C1 segment of cervical spinal cord (tissue), 14 donors: ENCODE results near the gene TMOD2.
A peak's percentile ranks its signal among the peaks of the same experiment; 100 is the strongest.
"Not testable (repeated sequence)": the region's sequence is repeated elsewhere in the genome, so short reads cannot be mapped to it uniquely, and the experiment has no call there.

Source experiments
- DNase-seq, 14 donors: peaks; one replicate each; lab custom pipeline; 2025; lab: John Stamatoyannopoulos, UW

TMOD2 gene

DNA sequence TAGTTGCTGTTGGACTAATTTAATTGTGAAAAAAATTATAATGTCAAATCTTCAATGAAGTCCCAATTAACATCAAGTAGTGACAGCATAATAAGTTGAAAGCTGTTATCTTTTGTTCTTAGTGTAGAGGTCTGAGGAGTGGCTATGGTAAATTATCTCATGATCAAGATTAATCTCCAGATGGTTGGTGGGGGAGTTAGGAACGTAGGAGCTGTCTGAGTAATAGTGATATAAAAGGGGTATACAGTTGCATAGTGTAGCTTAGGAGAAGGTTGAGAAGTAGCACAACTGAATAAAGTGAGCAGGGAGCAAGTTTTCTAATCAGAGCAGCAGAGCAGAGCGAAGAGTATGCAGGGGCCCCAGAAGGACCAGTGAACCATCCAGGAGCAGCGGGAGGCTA lies 19.5 kb downstream of the TMOD2 start:
- no peak for DNase-seq

DNA sequence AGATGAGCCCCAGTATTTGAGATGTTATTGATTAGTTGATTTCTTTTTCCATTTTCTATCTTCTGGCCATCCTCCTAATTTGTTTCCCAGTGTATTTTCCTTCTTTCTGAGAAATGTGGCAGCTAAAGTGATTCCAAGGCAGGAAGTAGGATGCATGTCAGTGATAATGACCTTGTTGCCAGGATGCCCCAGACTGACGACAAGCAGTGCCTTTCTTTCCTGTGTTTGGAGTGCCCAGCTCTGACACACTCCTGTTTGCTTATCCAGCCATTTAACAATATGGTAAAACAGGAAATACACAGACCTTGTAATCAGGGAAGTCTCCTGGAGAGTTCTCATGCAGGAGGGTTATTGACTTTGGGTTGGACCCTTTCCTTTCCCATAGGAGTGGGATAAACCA lies 20.4 kb downstream of the TMOD2 start:
- DNase-seq = no peak

GRCh38 chr15:51774916-51775315 lies 23.5 kb downstream of the TMOD2 start:
- no peak for DNase-seq

DNA sequence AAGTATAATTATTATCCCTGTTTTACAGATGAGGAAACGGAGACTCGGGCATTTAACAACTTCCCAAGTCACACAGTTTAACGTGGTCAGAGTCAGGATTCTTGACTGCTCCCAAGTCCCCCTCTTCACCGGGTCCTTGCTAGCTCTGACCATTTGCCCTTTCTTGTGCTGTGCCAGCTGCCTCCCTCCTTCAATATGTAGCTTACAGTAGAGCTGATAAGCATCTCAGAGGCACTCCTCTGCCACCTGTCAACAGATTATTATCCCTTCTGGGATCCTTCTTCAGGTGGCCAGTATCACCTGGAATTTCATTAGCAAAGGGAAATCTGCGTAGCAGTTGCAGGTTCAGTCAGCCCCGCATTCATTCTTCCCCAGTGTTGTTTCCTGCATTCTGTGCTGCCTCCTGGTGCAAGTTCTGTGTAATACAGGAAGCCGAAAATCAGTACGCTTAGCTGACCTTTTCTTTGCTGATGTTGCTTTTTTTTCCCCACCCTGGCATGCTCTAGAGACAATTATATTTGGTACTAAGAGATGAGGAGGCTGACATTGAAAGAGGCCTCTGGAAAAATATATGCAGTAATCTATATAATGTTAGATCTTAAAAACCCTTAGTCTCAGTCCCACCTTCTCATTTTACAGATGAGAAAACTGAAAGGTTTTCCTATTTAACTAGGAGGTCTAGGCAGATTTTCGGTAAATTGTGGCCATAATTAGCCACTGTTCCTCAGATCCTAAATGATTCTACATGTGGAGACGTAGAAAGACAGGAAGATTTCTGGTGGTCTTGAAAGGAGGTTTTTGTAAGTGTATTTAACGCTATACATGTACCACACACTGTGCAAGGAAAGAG lies 24.8 kb downstream of the TMOD2 start:
- DNase-seq = peak in 9 of 14 donors; percentile 8 to 48 (median 23)

DNA sequence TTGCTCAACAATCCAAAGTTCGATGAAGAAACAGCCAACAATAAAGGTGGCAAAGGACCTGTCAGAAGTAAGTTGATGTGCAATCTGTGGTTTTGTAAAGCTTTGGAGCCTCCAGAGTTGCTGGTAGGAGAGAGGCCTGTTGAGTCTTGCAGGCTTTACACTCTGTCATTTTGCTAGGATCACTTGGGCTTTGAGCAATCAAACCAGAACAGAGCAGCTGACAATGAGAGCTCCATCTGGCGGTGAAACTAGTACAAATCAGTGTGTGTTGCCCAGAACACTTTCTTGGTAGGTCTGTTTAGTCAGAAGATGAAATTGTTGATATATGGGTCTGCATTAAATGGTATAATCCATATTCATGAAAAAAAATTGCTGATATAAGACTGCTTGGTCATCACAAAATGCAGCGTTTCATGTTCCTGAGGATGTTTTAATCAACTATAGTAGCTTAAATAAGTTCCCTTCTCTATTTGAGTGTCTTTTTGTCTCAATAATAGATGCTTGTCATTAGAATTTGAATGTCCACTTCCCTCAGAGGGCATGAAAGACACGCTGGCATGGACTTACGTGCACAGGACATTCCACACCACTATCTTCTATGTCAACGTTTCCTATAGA lies 25.7 kb downstream of the TMOD2 start:
- peak in 10 of 14 donors; percentile 11 to 63 (median 38) for DNase-seq

- DNase-seq = no peak
Measured at GRCh38 chr15:51780636-51781035, 29.2 kb downstream of the TMOD2 start.

DNA sequence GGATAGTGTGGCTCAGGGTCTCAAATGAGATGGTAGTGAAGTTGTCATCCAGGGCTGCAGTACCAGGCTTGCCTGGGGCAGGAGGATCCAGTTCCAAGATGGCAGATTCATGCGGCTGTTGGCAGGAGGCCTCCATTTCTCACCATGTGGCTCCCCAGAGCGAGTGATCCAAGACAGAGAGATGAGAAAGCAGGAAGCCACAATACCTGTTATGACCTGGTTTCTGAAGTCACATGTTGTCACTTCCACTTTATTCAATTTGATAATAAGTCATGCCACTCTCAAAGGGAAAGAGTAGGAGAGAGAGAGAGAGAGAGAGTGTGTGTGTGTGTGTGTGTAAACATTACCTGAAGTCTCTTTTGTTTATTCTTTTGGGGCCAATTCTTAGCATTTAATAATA lies 30.1 kb downstream of the TMOD2 start:
- no peak for DNase-seq

DNA sequence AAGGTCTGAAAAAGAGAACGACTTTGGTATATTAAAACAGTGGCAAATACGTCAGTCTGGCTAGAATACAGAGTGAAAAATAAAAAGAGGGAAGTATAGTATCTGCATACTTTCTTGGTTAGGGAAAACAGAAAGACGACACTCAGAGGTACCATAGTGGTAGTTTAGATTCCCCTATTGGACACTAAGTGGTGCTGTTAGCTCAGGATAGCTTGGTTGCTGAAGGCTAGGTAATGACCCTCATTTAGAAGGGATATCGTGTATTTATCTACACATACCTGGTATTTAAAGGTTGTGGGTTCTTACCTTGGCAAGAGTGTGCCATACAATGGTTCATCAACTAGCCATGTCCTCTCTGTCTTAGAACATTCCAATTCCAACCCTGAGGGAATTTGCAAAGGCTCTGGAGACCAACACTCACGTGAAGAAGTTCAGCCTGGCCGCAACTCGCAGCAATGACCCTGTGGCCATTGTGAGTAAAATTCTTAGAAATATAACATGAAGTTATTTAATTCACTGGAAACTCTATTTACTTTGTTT lies 31.0 kb downstream of the TMOD2 start:
- DNase-seq = no peak

DNA sequence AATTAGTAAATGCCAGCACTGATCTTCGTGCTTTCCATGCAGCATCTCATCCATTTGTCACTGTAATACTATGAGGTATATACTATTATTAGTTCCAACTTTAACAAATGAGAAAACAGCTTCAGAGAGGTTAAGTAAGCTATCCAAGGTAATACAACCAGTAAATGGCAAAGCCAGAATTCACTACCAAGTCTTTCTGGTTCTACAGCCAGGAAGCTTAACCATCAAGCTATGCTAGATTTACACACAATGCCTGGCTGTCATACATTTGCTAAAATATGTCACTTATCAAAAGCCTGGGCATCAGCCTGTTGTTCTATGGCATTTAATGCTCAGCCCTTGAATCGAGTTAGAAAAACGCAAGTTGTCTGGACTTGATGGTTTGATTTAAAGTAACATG lies 32.6 kb downstream of the TMOD2 start:
- DNase-seq = no peak

DNA sequence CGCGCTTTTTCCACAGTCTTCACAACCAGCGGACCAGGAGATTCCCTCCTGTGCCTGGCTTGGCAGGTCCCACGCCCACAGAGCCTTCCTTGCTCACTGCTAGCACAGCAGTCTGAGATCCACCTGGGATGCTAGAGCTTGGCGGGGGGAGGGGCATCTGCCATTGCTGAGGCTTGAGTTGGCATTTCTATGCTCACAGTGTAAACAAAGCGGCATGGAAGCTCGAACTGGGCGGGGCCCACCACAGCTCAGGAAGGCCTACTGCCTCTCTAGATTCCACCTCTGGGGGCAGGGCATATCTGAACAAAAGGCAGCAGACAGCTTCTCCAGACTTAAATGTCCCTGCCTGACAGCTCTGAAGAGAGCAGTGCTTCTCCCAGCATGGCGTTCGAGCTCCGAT lies 35.7 kb downstream of the TMOD2 start:
- DNase-seq = not testable (repeated sequence)

- DNase-seq = not testable (repeated sequence)
Measured at GRCh38 chr15:51792474-51792873, 41.1 kb downstream of the TMOD2 start.

DNA sequence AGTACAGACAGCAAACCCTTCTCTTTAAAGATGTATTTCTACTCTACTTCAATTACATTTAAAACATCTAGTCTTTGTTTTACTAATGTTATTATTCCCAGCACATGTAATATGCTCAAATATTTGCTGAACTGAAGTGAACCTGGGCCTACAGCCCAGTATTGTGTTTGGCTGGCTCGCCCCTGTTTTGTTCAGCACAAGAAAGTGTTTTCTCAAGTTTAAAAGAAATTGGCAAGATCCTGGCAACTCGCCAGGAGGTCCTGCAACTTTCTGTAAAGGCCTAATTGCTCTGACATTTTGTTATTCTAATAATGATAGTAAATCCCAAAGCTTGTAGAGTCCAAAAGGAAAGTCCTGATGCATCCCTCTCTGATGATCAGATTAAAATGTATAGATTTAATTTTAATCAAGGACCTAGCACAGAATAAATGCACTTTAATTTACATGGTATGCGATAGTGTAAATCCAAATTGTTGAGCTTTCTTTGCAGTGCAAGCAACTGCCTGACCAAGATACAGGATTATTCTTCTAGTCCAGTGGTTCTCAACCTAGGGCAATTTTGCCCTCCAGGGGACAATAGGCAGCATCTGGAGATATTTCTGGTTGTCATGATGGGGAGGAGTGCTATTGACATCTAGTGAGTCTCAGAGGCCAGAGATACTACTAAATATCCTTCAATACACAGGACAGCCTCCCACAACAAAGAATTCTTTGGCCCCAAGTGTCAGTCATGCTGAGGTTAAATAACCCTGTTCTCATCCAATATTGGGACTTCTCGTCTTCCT lies 42.3 kb downstream of the TMOD2 start:
- peak in 1 of 14 donors; percentile 29 for DNase-seq

DNA sequence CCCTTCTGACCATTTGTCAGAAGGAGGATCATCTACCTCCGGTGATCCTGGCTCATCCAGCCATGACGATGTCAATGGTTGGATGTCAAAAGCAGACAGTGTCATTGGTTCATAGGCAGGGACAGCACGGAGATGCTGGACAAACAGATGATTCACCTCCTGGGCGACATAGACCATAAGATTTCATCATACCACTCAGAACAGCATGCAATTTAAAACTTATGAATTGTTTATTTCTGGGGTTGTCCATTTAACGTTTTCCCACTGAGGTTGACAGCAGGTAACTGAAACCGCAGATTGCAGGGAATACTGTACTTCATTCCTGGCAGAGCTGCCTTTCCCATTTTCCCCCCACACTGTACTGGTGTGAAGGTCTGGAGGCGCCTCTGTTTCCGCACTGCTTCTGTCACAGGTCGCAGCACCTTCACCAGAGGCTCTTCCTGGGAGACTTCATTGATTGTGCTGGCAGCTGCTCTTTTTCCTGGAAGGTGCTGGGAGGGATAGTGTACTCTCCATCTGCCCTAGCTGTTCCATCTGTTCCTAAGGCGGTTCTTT lies 45.5 kb downstream of the TMOD2 start:
- peak in 1 of 14 donors; percentile 49 for DNase-seq

- DNase-seq = no peak
Measured at GRCh38 chr15:51798281-51798680, 46.9 kb downstream of the TMOD2 start.

- DNase-seq = no peak
Measured at GRCh38 chr15:51799282-51800252, 48.2 kb downstream of the TMOD2 start.

DNA sequence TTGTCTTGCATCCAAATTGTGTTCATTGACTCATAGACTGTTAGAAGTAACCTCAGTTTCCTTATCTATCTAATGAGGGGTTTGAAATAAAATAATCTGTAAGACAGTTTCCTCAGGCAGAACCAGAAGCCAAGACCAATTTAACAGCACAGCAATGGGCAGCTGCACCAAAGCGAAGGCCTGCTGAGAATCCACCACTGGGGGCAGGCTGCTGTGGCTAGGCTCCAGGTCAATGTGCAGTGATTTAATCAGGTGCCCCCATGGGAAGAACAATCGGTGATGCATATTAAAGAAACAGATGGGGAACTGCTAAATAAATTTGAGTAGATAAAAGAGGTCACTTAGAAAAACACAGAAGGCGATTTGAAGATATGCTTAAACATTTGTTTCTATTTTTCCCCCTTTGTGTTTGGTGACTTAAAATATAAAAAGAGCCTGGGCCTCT lies 50.0 kb downstream of the TMOD2 start:
- DNase-seq = peak in 2 of 14 donors; percentile 9 to 20

DNA sequence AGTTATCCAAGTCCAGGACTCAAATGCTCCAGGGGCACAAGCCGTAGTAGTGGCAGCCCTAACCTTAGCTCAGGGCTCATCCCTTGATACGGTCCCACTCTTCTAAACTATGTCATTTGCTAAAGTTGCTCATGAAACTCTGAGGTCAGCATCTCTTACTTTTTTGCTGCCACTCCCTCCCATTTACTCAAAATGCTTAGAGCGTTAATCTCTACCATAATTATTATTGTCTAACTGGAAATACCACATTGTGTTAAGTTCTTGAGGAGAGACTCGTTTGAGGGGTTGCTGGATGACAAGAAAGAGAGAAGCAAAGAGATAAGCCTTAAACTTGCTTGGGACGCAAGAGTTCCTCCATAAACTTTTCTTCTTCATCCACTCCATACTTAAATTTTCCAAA lies 51.2 kb downstream of the TMOD2 start:
- no peak for DNase-seq

GRCh38 chr15:51803965-51804364 lies 52.6 kb downstream of the TMOD2 start:
- no peak for DNase-seq

DNA sequence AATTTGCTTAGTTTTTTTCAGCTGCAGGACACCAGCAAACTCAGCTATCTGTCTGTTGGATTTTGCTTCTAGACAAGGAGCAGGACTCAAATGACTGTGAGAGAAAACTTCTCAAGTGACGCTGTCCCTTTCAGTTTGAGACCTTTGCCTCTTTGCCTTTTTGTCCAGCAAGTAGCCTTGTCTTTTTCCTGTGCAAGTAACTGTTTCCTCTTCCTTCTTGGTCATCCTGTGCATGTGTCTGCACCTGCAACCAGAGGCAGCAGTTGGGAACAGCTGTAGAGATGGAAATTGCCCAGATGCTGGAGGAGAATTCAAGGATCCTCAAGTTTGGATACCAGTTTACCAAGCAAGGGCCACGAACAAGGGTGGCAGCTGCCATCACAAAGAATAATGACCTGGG lies 54.7 kb downstream of the TMOD2 start:
- no peak for DNase-seq

- no peak for DNase-seq
Measured at GRCh38 chr15:51809457-51809856, 58.1 kb downstream of the TMOD2 start.
